Measurements from ENCODE around the gene KLRC4. TPM values are rescaled to one million over a fixed set of nuclear protein-coding genes. Genes with fewer than 3 reads are reported as not detected.
A peak's percentile ranks its signal among the peaks of the same experiment; 100 is the strongest.

Gene KLRC4
- total RNA-seq, 1 donor from 2014 or later, result not detected

GRCh38 chr12:10362828-10363657 is 46.5 kb downstream of the KLRC4 start:
- Histone ChIP-seq H3K27ac (peak overlapping the region; percentile 98), H3K4me3 (peak overlapping the region; percentile 61 to 65), H3K36me3 (no peaks in the 10 kb centered on the region), H3K9me3 (no peaks in the 10 kb centered on the region), H3K27me3 (no peaks in the 10 kb centered on the region), H3K4me1 (peaks cover 32% of the 10 kb centered on the region)
- DNase-seq (ENCODE audit: extremely low spot score in 2 of 2), result no peak
- intact Hi-C loops (cut with DNase I), result no loop called here
- TF ChIP-seq POLR2AphosphoS5 (IDR thresholded peaks at IDR 0.05; ENCODE audit: insufficient read depth in 1 of 2, low read depth in 1 of 2) (no peak), CTCF (IDR thresholded peaks at IDR 0.05) (no peak), POLR2A (IDR thresholded peaks at IDR 0.05) (no peak)

- intact Hi-C loops (cut with DNase I), result no loop called here
- H3K4me1 ChIP-seq, result peaks cover 32% of the 10 kb centered on the region
- TF ChIP-seq POLR2AphosphoS5 (IDR thresholded peaks at IDR 0.05; ENCODE audit: insufficient read depth in 1 of 2, low read depth in 1 of 2), result peak in 1 of 2 donors; percentile 13
- no peak for TF ChIP-seq POLR2A (IDR thresholded peaks at IDR 0.05)
- TF ChIP-seq CTCF (IDR thresholded peaks at IDR 0.05), result no peak
- H3K9me3 ChIP-seq, result no peaks in the 10 kb centered on the region
- H3K27me3 ChIP-seq, result no peaks in the 10 kb centered on the region
- H3K27ac ChIP-seq, result peak overlapping the region; percentile 98
- DNase-seq (ENCODE audit: extremely low spot score in 2 of 2), result no peak
- no peaks in the 10 kb centered on the region for H3K36me3 ChIP-seq
- no peak overlapping the region for H3K4me3 ChIP-seq
Measured at GRCh38 chr12:10362325-10362724, 47.2 kb downstream of the KLRC4 start.

- DNase-seq (ENCODE audit: extremely low spot score in 2 of 2), result no peak
- TF ChIP-seq POLR2A (IDR thresholded peaks at IDR 0.05) (no peak), POLR2AphosphoS5 (IDR thresholded peaks at IDR 0.05; ENCODE audit: insufficient read depth in 1 of 2, low read depth in 1 of 2) (no peak), CTCF (IDR thresholded peaks at IDR 0.05) (no peak)
- intact Hi-C loops (cut with DNase I), result no loop called here
- Histone ChIP-seq H3K27ac (peak overlapping the region; percentile 98), H3K9me3 (no peaks in the 10 kb centered on the region), H3K4me3 (no peak overlapping the region), H3K27me3 (no peaks in the 10 kb centered on the region), H3K36me3 (no peaks in the 10 kb centered on the region), H3K4me1 (peaks cover 32% of the 10 kb centered on the region)
Measured at GRCh38 chr12:10361622-10362021, 47.9 kb downstream of the KLRC4 start.

- no peaks in the 10 kb centered on the region for H3K27me3 ChIP-seq
- H3K4me1 ChIP-seq, result peaks cover 27% of the 10 kb centered on the region
- intact Hi-C loops (cut with DNase I), result no loop called here
- no peak for TF ChIP-seq POLR2A (IDR thresholded peaks at IDR 0.05)
- no peak for TF ChIP-seq POLR2AphosphoS5 (IDR thresholded peaks at IDR 0.05; ENCODE audit: insufficient read depth in 1 of 2, low read depth in 1 of 2)
- no peak for TF ChIP-seq CTCF (IDR thresholded peaks at IDR 0.05)
- no peak for DNase-seq (ENCODE audit: extremely low spot score in 2 of 2)
- H3K9me3 ChIP-seq, result no peaks in the 10 kb centered on the region
- no peaks in the 10 kb centered on the region for H3K36me3 ChIP-seq
- H3K4me3 ChIP-seq, result no peak overlapping the region
- peak overlapping the region; percentile 98 for H3K27ac ChIP-seq
Measured at GRCh38 chr12:10361084-10361483, 48.5 kb downstream of the KLRC4 start.

- no peak overlapping the region for H3K4me3 ChIP-seq
- intact Hi-C loops (cut with DNase I), result no loop called here
Measured at GRCh38 chr12:10358969-10359368, 50.6 kb downstream of the KLRC4 start.

More at GRCh38 chr12:10358969-10359368, 50.6 kb downstream of the KLRC4 start:
- H3K27ac ChIP-seq, result no peak overlapping the region
- no peak for DNase-seq (ENCODE audit: extremely low spot score in 2 of 2)
- TF ChIP-seq CTCF (IDR thresholded peaks at IDR 0.05) (no peak), POLR2AphosphoS5 (IDR thresholded peaks at IDR 0.05; ENCODE audit: insufficient read depth in 1 of 2, low read depth in 1 of 2) (no peak), POLR2A (IDR thresholded peaks at IDR 0.05) (no peak)
- H3K36me3 ChIP-seq, result no peaks in the 10 kb centered on the region
- no peaks in the 10 kb centered on the region for H3K27me3 ChIP-seq
- no peaks in the 10 kb centered on the region for H3K9me3 ChIP-seq
- H3K4me1 ChIP-seq, result peaks cover 20% of the 10 kb centered on the region
